ENCODE results near the gene TMEM198.
A peak's percentile ranks its signal among the peaks of the same experiment; 100 is the strongest.

TMEM198 gene

GRCh38 chr2:219527076-219527394 lies 16.8 kb upstream of the TMEM198 start:
- Histone ChIP-seq H4K91ac (ENCODE audit: low read length) (no peak overlapping the region), H3K9ac (ENCODE audit: low read length) (no peak overlapping the region), H2BK15ac (ENCODE audit: low read depth, poor library complexity, severe bottlenecking) (no peak overlapping the region), H3K27ac (ENCODE audit: low read length, poor library complexity, severe bottlenecking) (no peak overlapping the region), H2AFZ (ENCODE audit: low read depth, low read length) (no peak overlapping the region), H3K79me1 (replicated peaks; ENCODE audit: low read length, poor library complexity, severe bottlenecking) (no peaks in the 10 kb centered on the region), H4K8ac (ENCODE audit: low read length) (no peak overlapping the region), H2BK12ac (ENCODE audit: low read length in 2 of 2) (no peak overlapping the region), H2BK5ac (ENCODE audit: low read depth, low read length, poor library complexity, severe bottlenecking) (no peak overlapping the region), H3K4me2 (ENCODE audit: low read length, poor library complexity, severe bottlenecking) (no peak overlapping the region), H3K4ac (ENCODE audit: low read depth in 1 of 2, low read length in 2 of 2) (no peak overlapping the region), H3K4me1 (ENCODE audit: control insufficient read depth, insufficient read depth, low read depth, low read length) (peaks cover 12% of the 10 kb centered on the region), H2AK5ac (ENCODE audit: low read length, severe bottlenecking) (no peak overlapping the region), H3K18ac (ENCODE audit: low read depth in 1 of 2, low read length in 2 of 2) (no peak overlapping the region), H3K23ac (ENCODE audit: low read length in 2 of 2) (no peak overlapping the region), H3K14ac (ENCODE audit: low read length in 2 of 2) (peak overlapping the region in 1 of 2 experiments; percentile 3), H3K4me3 (ENCODE audit: insufficient read depth in 1 of 2, low read depth in 1 of 2, low read length in 2 of 2) (no peak overlapping the region), H3K27me3 (ENCODE audit: control insufficient read depth in 1 of 2, insufficient read depth in 1 of 2, low read length in 2 of 2) (peaks cover 46 to 60% of the 10 kb centered on the region in 2 experiments), H3K36me3 (ENCODE audit: control insufficient read depth in 1 of 2, insufficient read depth in 2 of 2, low read depth in 1 of 2, low read length in 2 of 2) (no peaks in the 10 kb centered on the region), H3K9me3 (ENCODE audit: control insufficient read depth, low read length) (no peaks in the 10 kb centered on the region), H2BK120ac (ENCODE audit: low read depth, low read length) (no peak overlapping the region)
- no peak for DNase-seq
- WGBS: 69% methylated on average over 6 of the region's 6 CpGs

- no peak overlapping the region for H3K4me3 ChIP-seq (ENCODE audit: insufficient read depth in 1 of 2, low read depth in 1 of 2, low read length in 2 of 2)
- H2AK5ac ChIP-seq (ENCODE audit: low read length, severe bottlenecking): no peak overlapping the region
- no peak overlapping the region for H3K9ac ChIP-seq (ENCODE audit: low read length)
- H3K18ac ChIP-seq (ENCODE audit: low read depth in 1 of 2, low read length in 2 of 2): no peak overlapping the region
- no peak overlapping the region for H3K4ac ChIP-seq (ENCODE audit: low read depth in 1 of 2, low read length in 2 of 2)
- H3K27ac ChIP-seq (ENCODE audit: low read length, poor library complexity, severe bottlenecking): no peak overlapping the region
- H3K14ac ChIP-seq (ENCODE audit: low read length in 2 of 2): no peak overlapping the region
- H2BK5ac ChIP-seq (ENCODE audit: low read depth, low read length, poor library complexity, severe bottlenecking): no peak overlapping the region
- peaks cover 46 to 65% of the 10 kb centered on the region in 2 experiments for H3K27me3 ChIP-seq (ENCODE audit: control insufficient read depth in 1 of 2, insufficient read depth in 1 of 2, low read length in 2 of 2)
- H4K91ac ChIP-seq (ENCODE audit: low read length): no peak overlapping the region
- no peak overlapping the region for H2BK120ac ChIP-seq (ENCODE audit: low read depth, low read length)
- DNase-seq: no peak
- no peaks in the 10 kb centered on the region for H3K79me1 ChIP-seq (replicated peaks; ENCODE audit: low read length, poor library complexity, severe bottlenecking)
- no peak overlapping the region for H4K8ac ChIP-seq (ENCODE audit: low read length)
- no peaks in the 10 kb centered on the region for H3K36me3 ChIP-seq (ENCODE audit: control insufficient read depth in 1 of 2, insufficient read depth in 2 of 2, low read depth in 1 of 2, low read length in 2 of 2)
- 84% methylated on average over 5 of the region's 5 CpGs for WGBS
- no peak overlapping the region for H2BK12ac ChIP-seq (ENCODE audit: low read length in 2 of 2)
- no peak overlapping the region for H2BK15ac ChIP-seq (ENCODE audit: low read depth, poor library complexity, severe bottlenecking)
- H3K4me1 ChIP-seq (ENCODE audit: control insufficient read depth, insufficient read depth, low read depth, low read length): peaks cover 9% of the 10 kb centered on the region
- no peaks in the 10 kb centered on the region for H3K9me3 ChIP-seq (ENCODE audit: control insufficient read depth, low read length)
- no peak overlapping the region for H2AFZ ChIP-seq (ENCODE audit: low read depth, low read length)
- H3K23ac ChIP-seq (ENCODE audit: low read length in 2 of 2): no peak overlapping the region
- H3K4me2 ChIP-seq (ENCODE audit: low read length, poor library complexity, severe bottlenecking): no peak overlapping the region
These were observed 16.4 kb upstream of the TMEM198 start for GRCh38 chr2:219527472-219527871.

- H3K4me1 ChIP-seq (ENCODE audit: control insufficient read depth, insufficient read depth, low read depth, low read length): no peaks in the 10 kb centered on the region
- H2AFZ ChIP-seq (ENCODE audit: low read depth, low read length): no peak overlapping the region
- H3K9me3 ChIP-seq (ENCODE audit: control insufficient read depth, low read length): no peaks in the 10 kb centered on the region
- H3K79me1 ChIP-seq (replicated peaks; ENCODE audit: low read length, poor library complexity, severe bottlenecking): no peaks in the 10 kb centered on the region
- peak overlapping the region in 1 of 2 experiments; percentile 21 for H3K18ac ChIP-seq (ENCODE audit: low read depth in 1 of 2, low read length in 2 of 2)
- H3K27ac ChIP-seq (ENCODE audit: low read length, poor library complexity, severe bottlenecking): no peak overlapping the region
- WGBS: 14% methylated on average over 20 of the region's 21 CpGs
- H3K23ac ChIP-seq (ENCODE audit: low read length in 2 of 2): no peak overlapping the region
- H4K8ac ChIP-seq (ENCODE audit: low read length): no peak overlapping the region
- no peak overlapping the region for H3K4ac ChIP-seq (ENCODE audit: low read depth in 1 of 2, low read length in 2 of 2)
- peak overlapping the region in 1 of 2 experiments; percentile 70 for H3K4me3 ChIP-seq (ENCODE audit: insufficient read depth in 1 of 2, low read depth in 1 of 2, low read length in 2 of 2)
- H4K91ac ChIP-seq (ENCODE audit: low read length): no peak overlapping the region
- H2AK5ac ChIP-seq (ENCODE audit: low read length, severe bottlenecking): no peak overlapping the region
- H3K36me3 ChIP-seq (ENCODE audit: control insufficient read depth in 1 of 2, insufficient read depth in 2 of 2, low read depth in 1 of 2, low read length in 2 of 2): no peaks in the 10 kb centered on the region
- H2BK5ac ChIP-seq (ENCODE audit: low read depth, low read length, poor library complexity, severe bottlenecking): no peak overlapping the region
- H3K4me2 ChIP-seq (ENCODE audit: low read length, poor library complexity, severe bottlenecking): peak overlapping the region; percentile 57
- H2BK120ac ChIP-seq (ENCODE audit: low read depth, low read length): no peak overlapping the region
- no peak overlapping the region for H3K14ac ChIP-seq (ENCODE audit: low read length in 2 of 2)
- H2BK15ac ChIP-seq (ENCODE audit: low read depth, poor library complexity, severe bottlenecking): no peak overlapping the region
- H3K27me3 ChIP-seq (ENCODE audit: control insufficient read depth in 1 of 2, insufficient read depth in 1 of 2, low read length in 2 of 2): peaks cover 52 to 64% of the 10 kb centered on the region in 2 experiments
- H2BK12ac ChIP-seq (ENCODE audit: low read length in 2 of 2): peak overlapping the region in 1 of 2 experiments; percentile 33
- DNase-seq: peak; percentile 82
- peak overlapping the region; percentile 61 for H3K9ac ChIP-seq (ENCODE audit: low read length)
These were observed 13.5 kb upstream of the TMEM198 start for GRCh38 chr2:219530048-219530963.

- H3K79me1 ChIP-seq (replicated peaks; ENCODE audit: low read length, poor library complexity, severe bottlenecking): no peaks in the 10 kb centered on the region
- no peak overlapping the region for H2BK15ac ChIP-seq (ENCODE audit: low read depth, poor library complexity, severe bottlenecking)
- no peaks in the 10 kb centered on the region for H3K36me3 ChIP-seq (ENCODE audit: control insufficient read depth in 1 of 2, insufficient read depth in 2 of 2, low read depth in 1 of 2, low read length in 2 of 2)
- no peak overlapping the region for H3K4me2 ChIP-seq (ENCODE audit: low read length, poor library complexity, severe bottlenecking)
- H2AK5ac ChIP-seq (ENCODE audit: low read length, severe bottlenecking): no peak overlapping the region
- no peak overlapping the region for H3K4me3 ChIP-seq (ENCODE audit: insufficient read depth in 1 of 2, low read depth in 1 of 2, low read length in 2 of 2)
- no peak overlapping the region for H3K4ac ChIP-seq (ENCODE audit: low read depth in 1 of 2, low read length in 2 of 2)
- no peak overlapping the region for H4K91ac ChIP-seq (ENCODE audit: low read length)
- peak overlapping the region in 1 of 2 experiments; percentile 38 for H3K14ac ChIP-seq (ENCODE audit: low read length in 2 of 2)
- 80% methylated on average over 20 of the region's 20 CpGs for WGBS
- no peak overlapping the region for H2BK5ac ChIP-seq (ENCODE audit: low read depth, low read length, poor library complexity, severe bottlenecking)
- H2BK120ac ChIP-seq (ENCODE audit: low read depth, low read length): no peak overlapping the region
- no peak overlapping the region for H3K18ac ChIP-seq (ENCODE audit: low read depth in 1 of 2, low read length in 2 of 2)
- no peaks in the 10 kb centered on the region for H3K9me3 ChIP-seq (ENCODE audit: control insufficient read depth, low read length)
- H2AFZ ChIP-seq (ENCODE audit: low read depth, low read length): no peak overlapping the region
- peaks cover 3% of the 10 kb centered on the region for H3K4me1 ChIP-seq (ENCODE audit: control insufficient read depth, insufficient read depth, low read depth, low read length)
- H3K9ac ChIP-seq (ENCODE audit: low read length): no peak overlapping the region
- no peak for DNase-seq
- no peak overlapping the region for H2BK12ac ChIP-seq (ENCODE audit: low read length in 2 of 2)
- no peak overlapping the region for H3K27ac ChIP-seq (ENCODE audit: low read length, poor library complexity, severe bottlenecking)
- H3K27me3 ChIP-seq (ENCODE audit: control insufficient read depth in 1 of 2, insufficient read depth in 1 of 2, low read length in 2 of 2): peaks cover 45 to 53% of the 10 kb centered on the region in 2 experiments
- no peak overlapping the region for H4K8ac ChIP-seq (ENCODE audit: low read length)
- no peak overlapping the region for H3K23ac ChIP-seq (ENCODE audit: low read length in 2 of 2)
These were observed 12.0 kb upstream of the TMEM198 start for GRCh38 chr2:219531639-219532377.

Data from mesenchymal stem cell (in vitro differentiated cells and primary cell).